GM10266 (cell line): ENCODE results near the gene WAPL.
"Not testable (repeated sequence)": the region's sequence is repeated elsewhere in the genome, so short reads cannot be mapped to it uniquely, and the experiment has no call there.

Source experiments
- DNase-seq: peaks from one replicate; pipeline ENCODE4 v3.0.0; 2012; ENCODE audit errors: extremely low spot score
- CTCF ChIP-seq: IDR thresholded peaks from 2 replicates; pipeline ENCODE4 v1.5.1; 2012; ENCODE audit warnings: mild to moderate bottlenecking, low read depth; ENCODE audit not compliant: control insufficient read depth, insufficient read depth; ENCODE audit errors: missing control alignments

Gene WAPL

GRCh38 chr10:86521678-86522509 is at the start of gene WAPL:
WAPL (minus strand) TSS chr10:86521792; CDS start chr10:86518069, 3,723 bp downstream.
- DNase-seq = peak; percentile 99
- TF ChIP-seq CTCF = peak; percentile 13

- TF ChIP-seq CTCF = no peak
- no peak for DNase-seq
Measured at GRCh38 chr10:86569335-86569734, 47.7 kb upstream of the WAPL start.

GRCh38 chr10:86566518-86566917 is 44.9 kb upstream of the WAPL start:
- not testable (repeated sequence) for DNase-seq

GRCh38 chr10:86563338-86563737 is 41.7 kb upstream of the WAPL start:
- not testable (repeated sequence) for DNase-seq

GRCh38 chr10:86558695-86559094 is 37.1 kb upstream of the WAPL start:
- DNase-seq = not testable (repeated sequence)

GRCh38 chr10:86556933-86557649 is 35.5 kb upstream of the WAPL start:
- TF ChIP-seq CTCF = no peak

GRCh38 chr10:86556532-86556931 is 34.9 kb upstream of the WAPL start:
- no peak for TF ChIP-seq CTCF
- DNase-seq = no peak

More at GRCh38 chr10:86556933-86557649, 35.5 kb upstream of the WAPL start:
- no peak for DNase-seq

- no peak for TF ChIP-seq CTCF
- no peak for DNase-seq
Measured at GRCh38 chr10:86553639-86554038, 32.0 kb upstream of the WAPL start.
